Measurements from ENCODE around the gene NABP1. TPM values are rescaled to one million over a fixed set of nuclear protein-coding genes. Genes with fewer than 3 reads are reported as not detected.

NABP1 gene
- total RNA-seq, 1 experiment from 2014 or later: 3.2 TPM

DNA sequence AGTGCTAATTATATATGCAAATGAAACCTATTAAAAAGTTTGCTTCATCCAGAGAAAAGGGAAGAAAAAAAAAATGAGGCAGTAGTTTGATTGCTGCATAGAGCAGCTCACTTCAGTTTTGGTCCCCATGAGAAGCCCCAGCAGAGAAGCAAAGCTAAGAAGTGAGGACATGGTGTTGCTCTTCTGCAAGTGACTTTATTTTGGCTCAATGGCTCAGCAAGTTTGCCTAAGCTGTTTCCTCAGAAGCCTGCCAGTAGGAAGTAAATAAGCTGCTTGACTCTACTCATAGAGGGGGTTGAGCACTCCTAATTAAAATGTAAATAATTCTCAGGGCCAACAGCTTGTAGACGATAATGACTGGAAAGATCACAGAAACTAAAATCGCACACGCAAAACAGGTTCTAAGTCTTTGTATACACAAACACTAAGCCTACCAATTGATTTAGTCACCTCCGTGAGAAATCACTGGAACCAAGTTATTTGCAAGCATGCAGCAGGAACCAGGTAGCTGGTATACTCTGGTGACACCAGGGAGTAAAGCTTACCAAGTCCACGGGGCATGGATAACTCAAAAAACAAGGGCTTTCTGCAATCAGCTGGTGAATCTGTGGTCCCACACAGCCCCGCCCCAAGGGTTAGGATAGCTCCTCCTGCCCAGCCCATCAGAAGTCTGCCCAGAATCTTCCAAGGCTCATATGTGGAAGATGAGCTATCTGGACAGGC, 39.7 kb upstream of the NABP1 start:
- Histone ChIP-seq H3K27me3 (ENCODE audit: insufficient read depth, low read length) (no peaks in the 10 kb centered on the region), H3K27ac (ENCODE audit: insufficient read length, low read depth, low read length) (no peak overlapping the region), H3K18ac (ENCODE audit: insufficient read length, low read depth, low read length) (no peak overlapping the region), H2AFZ (ENCODE audit: low read length) (no peak overlapping the region), H3K4ac (ENCODE audit: low read depth, low read length) (no peak overlapping the region), H2BK5ac (ENCODE audit: insufficient read length, low read length) (no peak overlapping the region), H3T11ph (ENCODE audit: low read length) (no peak overlapping the region), H2BK12ac (ENCODE audit: insufficient read length, low read depth, low read length) (no peak overlapping the region), H3K79me2 (ENCODE audit: insufficient read depth, low read length) (no peaks in the 10 kb centered on the region), H3K4me1 (ENCODE audit: insufficient read depth, low read length) (peaks cover 8% of the 10 kb centered on the region), H3K56ac (ENCODE audit: insufficient read length, low read depth, low read length) (no peak overlapping the region), H2AK5ac (ENCODE audit: insufficient read length, low read length) (no peak overlapping the region), H3K23me2 (ENCODE audit: insufficient read length, low read depth, low read length, poor library complexity, severe bottlenecking) (no peaks in the 10 kb centered on the region), H4K91ac (ENCODE audit: insufficient read length, low read depth, low read length) (no peak overlapping the region), H3K79me1 (ENCODE audit: insufficient read depth, low read depth, low read length, poor library complexity, severe bottlenecking) (no peaks in the 10 kb centered on the region), H4K5ac (ENCODE audit: insufficient read length, low read depth, low read length) (no peak overlapping the region), H3K23ac (ENCODE audit: insufficient read length, low read depth, low read length) (no peak overlapping the region), H3K9me3 (ENCODE audit: control insufficient read depth, low read depth, low read length) (no peaks in the 10 kb centered on the region), H3K14ac (ENCODE audit: insufficient read depth, low read length) (no peak overlapping the region), H2BK120ac (ENCODE audit: low read depth, low read length, poor library complexity, severe bottlenecking) (no peak overlapping the region), H4K20me1 (ENCODE audit: control insufficient read depth, insufficient read depth, insufficient read length) (no peaks in the 10 kb centered on the region), H3K9ac (ENCODE audit: extremely low read depth, insufficient read length, low read length) (no peak overlapping the region), H4K8ac (replicated peaks; ENCODE audit: insufficient read length, low read depth, low read length) (no peak overlapping the region), H3K4me2 (ENCODE audit: insufficient read depth, insufficient read length, low read length) (no peak overlapping the region), H2BK20ac (ENCODE audit: low read depth, low read length, poor library complexity, severe bottlenecking) (no peak overlapping the region), H2BK15ac (ENCODE audit: low read depth, low read length) (no peak overlapping the region)
- DNase-seq: no peak
- Mint-ChIP-seq H3K27ac (peak overlapping the region in 2 of 3 experiments; percentile 13 to 48; a peak in 2 of 7 replicates), H3K36me3 (ENCODE audit: insufficient read depth in 1 of 3, low read depth in 3 of 3) (no peaks in the 10 kb centered on the region), H3K4me3 (no peak overlapping the region), H3K27me3 (ENCODE audit: low read depth) (no peaks in the 10 kb centered on the region; the same call in 1 of the 2 replicates), H3K4me1 (peaks cover 16 to 19% of the 10 kb centered on the region in 2 experiments), H3K9me3 (no peaks in the 10 kb centered on the region)
- WGBS (ENCODE audit: extremely low coverage, insufficient read length, low lambda C conversion rate): no CpG with 5 or more reads among the region's 6 CpGs
- TF ChIP-seq, protein P1, sequence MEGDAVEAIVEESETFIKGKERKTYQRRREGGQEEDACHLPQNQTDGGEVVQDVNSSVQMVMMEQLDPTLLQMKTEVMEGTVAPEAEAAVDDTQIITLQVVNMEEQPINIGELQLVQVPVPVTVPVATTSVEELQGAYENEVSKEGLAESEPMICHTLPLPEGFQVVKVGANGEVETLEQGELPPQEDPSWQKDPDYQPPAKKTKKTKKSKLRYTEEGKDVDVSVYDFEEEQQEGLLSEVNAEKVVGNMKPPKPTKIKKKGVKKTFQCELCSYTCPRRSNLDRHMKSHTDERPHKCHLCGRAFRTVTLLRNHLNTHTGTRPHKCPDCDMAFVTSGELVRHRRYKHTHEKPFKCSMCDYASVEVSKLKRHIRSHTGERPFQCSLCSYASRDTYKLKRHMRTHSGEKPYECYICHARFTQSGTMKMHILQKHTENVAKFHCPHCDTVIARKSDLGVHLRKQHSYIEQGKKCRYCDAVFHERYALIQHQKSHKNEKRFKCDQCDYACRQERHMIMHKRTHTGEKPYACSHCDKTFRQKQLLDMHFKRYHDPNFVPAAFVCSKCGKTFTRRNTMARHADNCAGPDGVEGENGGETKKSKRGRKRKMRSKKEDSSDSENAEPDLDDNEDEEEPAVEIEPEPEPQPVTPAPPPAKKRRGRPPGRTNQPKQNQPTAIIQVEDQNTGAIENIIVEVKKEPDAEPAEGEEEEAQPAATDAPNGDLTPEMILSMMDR (conservative IDR thresholded peaks at IDR 0.05): no peak

Measured in H9 (cell line).